Islet precursor cell (in vitro differentiated cells): ENCODE data around the gene PLEK.
"Not testable (repeated sequence)": the region's sequence is repeated elsewhere in the genome, so short reads cannot be mapped to it uniquely, and the experiment has no call there.

ENCODE experiments used
- DNase-seq: peaks from one replicate; pipeline ENCODE4 v3.0.0-alpha.2; 2018

The PLEK gene

DNA sequence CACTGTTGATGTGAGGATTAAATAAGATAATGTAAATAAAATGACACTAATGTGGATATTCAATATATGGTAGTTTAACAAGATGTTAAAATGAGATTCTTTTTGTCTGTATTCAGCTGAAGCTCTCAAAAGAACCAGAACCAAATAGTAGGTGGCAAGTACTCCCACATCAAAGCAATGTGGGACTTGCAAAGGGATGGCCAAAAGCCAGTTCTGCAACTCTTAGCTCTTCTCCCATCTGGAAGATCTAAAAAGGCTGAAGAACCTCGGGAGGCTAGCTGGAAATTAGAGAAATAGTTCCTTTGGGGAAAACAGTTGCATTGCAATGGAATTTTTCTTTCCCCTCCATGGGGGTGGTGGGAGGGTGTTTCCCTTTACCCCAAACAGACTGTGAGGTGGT is 53.3 kb downstream of the PLEK start:
- no peak for DNase-seq

DNA sequence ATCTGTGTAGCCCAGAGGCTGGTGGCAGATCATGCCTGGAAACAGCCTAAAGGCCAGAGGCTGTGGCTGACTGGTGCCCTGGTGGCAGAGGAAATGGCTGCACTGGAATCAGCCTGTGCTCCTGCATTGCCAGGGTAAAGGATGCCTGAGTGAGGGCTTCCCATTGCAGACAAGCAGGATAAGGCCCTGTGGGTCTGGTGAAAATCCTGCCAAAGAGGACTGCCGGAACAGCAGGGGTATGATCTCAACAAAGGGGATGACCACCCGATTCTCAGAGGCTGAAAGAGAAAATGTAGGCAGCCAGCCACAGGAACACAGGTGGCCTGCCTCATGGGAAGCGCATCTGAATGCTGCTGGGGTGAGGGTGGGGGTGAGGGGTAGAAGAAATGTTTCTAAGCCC is 53.8 kb downstream of the PLEK start:
- DNase-seq = peak; percentile 56

DNA sequence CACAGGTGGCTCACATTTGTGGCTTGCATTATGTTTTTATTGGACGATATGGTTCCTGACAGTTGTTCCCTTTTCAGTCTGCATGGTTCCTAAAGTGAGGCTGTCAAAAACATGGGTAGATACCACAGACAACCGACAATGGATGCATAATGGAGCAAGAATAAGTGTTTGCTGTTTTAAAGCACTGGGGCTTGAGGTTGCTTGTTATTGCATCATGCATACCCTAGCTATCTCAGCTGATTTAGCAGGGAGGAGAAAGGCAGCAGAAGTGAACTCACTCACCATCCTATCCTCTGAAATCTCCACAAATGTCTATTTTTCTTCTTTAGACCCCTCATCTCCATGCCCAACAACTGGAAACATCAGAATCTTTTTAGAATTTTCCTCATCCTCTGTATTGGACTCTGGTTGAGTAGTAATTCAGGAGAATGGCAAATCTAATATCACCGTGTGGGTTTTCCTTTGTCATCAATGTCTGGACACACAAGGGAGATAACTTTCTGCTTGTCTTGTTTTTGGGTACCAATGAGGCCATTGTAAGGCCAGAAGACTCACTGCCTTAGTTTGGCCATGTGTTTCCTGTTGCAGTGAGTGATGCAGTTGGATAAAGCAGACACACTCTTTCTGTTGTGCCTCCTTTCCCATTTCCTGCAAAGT is 55.3 kb downstream of the PLEK start:
- DNase-seq = no peak

DNA sequence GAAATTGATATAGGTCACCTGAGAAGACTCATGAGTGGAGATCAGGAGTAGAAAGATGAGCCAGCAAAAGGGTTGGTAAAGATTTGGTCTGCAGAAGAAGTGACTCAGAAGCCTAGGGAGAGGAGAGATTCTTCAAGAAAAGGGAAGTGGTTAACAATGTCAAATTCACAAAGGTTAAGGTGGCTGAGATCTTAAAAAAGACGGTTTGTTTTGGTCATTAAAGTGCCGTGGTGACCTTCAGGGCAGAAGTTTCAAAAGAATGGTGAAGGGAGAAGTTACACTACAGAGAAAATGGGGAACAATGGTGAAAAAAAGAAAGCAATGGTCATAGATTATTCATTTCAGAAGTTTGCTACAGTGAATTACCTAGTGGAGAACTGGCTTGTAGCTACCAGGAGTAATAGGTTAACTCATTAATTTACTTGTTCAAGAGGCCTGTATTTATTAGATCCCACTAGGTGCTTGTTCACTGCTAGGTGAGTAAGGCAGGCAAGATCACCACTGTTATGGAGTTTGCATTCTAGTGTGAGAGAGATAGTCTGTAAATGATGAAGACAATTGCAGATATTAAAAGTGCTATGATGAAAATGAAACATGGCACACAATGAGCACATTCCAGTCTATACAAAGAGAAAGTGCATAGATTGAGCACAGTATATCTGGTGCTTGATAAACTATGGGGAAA is 59.0 kb downstream of the PLEK start:
- no peak for DNase-seq

DNA sequence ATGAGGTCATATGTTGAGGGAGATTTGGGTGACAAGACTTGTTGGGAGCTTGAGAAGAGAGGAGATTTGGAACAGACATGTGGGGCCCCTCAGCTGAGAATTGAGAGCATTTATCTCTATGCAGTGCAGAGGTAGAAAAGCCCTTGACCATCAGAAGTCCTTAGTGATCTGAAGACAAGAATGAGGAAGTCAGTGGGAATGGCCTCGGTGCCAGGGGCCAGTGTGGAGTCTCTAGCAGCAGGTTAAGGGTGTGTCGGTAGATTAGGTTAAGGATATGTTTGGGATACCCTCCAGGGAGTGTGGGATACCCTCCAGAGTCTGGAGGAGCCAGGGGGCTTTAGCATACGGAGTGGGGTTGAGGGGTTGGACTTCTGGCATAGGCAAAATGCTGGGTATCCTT is 60.4 kb downstream of the PLEK start:
- DNase-seq = no peak

DNA sequence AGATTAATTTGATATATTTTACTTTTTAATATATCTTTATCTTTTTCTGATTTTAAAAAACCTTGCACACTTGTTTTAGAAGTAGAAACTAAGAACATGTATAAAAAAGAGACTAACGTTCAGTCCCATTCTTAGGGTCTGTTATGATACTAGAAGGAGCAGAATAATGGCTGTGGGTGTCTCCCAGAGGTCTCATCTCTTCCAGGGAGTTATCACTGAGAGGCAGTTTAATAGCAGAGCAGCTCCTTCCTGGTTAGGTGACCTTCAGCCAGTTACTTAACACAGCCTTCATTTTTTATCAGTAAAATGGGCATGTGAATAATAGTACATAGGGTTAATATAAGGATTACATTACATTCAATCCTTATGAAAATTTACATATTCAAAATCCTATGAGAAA is 61.4 kb downstream of the PLEK start:
- DNase-seq = no peak

DNA sequence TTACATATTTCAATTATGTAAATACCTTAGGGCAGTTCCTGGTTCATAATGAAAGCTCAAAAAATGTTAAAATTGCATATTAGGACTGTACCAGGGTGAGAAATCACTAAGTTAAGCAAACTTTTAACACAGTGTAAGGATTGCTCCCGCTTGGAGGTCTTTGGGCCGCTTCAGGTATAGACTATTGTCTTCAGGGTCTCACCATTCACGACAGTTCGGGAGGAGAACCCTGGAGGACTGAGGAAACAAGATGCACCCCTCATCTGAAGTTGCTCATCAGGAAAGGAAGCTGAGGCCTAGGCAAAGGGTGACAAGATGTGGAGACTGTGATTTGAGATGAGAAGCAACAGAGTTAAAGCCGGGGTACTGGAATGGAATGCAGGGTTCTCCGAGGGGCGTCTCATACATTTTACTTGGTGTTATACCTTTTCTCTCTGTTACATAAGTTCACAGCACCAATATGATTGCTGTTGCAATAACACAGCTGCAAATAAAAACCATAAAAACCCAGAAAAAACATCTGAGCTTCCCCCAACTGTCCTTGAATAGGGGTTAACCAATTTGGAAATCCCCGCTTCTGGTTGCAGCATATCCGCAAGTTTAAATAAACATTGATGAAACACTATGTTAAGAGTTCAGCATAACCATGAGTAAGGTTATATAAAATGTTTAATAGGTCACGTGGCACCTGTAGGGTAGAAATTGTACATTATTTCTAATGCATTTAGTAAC is 61.9 kb downstream of the PLEK start:
- DNase-seq = no peak

DNA sequence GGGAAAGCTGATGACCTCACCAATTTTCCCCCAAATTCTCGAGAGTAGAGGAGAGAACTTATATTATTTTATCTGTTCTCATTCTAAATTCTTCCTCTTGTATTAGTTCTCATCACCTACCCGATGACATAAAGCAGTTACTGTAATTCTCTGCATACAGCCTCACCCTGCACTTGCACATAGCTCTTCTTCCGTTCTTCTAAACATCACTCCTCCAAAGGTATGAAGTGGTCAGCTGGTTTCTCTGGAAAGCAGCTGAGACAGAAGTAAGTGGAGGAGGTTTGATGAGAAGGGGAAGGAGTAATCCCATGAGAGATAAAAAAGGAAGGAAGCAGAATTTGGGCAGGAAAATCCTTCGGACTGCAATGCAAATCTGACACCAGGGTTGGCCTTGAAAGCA is 63.0 kb downstream of the PLEK start:
- no peak for DNase-seq

DNA sequence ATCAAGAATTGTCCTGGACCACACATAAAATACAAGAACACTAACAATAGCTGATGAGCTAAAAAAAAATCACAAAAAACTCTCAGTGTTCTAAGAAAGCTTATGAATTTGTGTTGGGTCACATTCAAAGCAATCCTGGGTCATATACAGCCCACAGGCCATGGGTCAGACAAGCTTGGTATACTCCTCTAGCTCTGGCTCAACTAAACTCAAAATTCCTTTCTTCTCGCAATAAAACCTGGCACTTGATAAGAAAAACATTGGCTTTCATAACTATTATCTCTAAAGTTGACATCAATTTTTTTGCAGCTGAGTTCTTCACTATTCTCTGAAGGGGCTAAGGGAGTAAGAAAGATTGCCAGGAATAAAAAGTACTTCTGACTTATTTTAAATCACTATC is 63.7 kb downstream of the PLEK start:
- no peak for DNase-seq

DNA sequence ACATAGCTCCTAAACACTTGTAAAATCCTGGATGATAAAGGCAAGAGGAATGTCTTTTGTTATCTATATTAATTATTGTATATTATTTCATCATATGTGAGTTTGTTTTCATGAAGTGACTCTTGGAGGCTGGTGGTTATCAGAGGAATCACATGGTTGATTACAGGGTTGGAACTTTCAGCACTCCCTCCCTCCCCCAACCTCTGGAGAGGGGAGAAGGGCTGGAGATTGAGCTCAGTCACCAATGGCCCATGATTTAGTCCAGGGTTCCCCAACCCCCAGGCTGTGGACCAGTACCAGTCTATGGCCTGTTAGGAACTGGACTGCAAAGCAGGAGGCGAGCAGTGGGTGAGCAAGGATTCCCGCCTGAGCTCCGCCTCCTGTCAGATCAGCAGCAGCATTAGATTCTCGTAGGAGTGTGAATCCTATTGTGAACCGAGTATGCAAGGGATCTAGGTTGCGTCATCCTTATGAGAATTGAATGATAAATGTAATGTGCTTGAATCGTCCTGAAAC is 64.3 kb downstream of the PLEK start:
- DNase-seq = no peak

DNA sequence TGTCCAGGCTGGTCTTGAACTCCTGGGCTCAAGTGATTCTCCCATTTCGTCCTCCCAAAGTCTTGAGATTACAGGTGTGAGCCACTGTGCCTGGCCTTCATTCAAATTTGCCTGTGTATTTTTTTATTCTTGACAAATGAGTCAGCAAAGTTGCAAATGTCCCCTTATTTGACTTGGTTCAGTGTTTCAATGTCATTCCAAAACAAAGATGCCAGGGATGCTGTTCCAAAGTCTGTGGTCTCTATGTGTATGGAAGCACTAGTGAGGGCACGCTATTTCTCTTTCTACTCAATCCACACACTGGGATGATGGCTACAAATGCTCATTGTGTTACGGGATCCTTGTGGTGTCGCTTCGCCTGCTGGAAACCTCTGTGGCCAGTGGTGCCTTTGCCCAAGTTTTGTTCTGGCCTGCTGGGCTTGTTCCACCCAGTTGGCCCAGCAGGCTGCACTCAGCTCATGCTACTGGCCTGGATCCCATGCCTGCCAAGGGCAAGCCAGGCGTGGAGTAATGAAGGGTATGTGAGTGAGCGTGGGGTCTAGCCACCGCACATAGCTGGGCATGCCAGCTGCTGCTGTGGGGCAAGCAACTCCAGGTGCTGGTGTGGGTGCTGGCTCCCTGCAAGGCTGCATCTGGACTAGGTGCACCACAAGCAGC is 66.4 kb downstream of the PLEK start:
- no peak for DNase-seq

DNA sequence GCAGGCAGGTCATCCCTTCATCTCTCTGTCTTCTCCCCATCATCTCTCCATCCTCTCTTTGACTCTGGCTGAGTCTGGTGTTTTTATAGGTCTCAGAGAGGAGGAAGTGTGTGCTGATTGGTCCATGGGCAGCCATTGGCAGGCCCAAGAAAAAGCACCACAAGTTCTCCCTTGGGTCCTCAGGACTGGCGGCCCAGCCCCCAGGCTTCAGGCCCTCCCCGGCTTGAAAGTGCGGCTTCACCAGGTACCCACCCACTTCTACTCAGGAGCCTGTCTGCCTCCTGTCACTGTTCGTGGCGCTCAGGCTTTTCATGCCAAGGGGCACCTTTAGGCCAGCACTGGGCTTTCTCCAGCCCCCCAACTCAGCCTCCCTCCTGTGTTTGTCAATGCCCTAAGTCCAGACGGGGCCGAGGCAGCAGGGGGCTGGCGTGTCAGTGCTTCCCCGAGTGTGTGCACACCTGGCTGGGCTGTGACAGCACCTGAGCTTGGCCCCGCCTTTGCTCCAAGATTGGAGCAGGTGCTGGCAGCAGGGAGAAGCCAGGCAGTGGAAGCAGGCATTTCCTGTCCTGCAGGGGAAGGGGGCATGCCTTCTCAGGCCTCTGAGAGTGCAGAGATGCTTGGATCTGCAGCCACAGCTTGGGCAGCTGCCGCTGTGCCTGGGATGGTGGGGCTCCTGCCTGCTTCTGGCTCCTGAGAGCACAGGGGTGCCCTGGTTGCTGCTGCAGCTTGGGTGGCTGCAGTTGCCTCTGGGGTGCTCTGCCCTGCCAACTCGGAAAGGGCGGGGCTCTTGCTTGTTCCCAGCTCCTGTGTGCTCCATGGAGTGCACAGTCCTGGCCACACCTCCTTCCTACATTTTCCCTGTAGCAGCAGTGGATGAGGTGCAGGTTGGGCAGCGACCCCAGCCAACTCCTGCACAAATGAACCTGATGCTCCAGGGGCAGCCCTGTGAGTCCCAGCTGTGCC is 67.9 kb downstream of the PLEK start:
- DNase-seq = no peak

DNA sequence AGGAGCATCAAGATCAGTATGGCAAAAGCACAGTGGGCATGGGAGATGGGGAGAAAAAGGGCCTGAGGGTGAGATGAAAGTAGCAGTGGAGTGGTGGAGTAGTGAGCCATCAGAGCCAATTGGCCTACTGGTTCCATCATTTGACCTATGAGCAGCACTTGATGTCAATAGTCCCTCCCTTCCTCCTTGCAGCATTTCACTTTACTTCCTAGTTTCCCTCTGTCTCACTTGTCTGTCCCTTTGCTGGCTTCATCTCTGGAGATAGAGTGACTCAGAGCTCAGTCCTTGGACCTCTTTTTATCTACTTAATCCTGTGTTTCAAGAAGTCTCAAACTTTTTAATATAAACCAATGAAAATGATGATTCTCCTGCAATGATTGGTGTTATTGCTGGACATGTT is 69.9 kb downstream of the PLEK start:
- DNase-seq = no peak

DNA sequence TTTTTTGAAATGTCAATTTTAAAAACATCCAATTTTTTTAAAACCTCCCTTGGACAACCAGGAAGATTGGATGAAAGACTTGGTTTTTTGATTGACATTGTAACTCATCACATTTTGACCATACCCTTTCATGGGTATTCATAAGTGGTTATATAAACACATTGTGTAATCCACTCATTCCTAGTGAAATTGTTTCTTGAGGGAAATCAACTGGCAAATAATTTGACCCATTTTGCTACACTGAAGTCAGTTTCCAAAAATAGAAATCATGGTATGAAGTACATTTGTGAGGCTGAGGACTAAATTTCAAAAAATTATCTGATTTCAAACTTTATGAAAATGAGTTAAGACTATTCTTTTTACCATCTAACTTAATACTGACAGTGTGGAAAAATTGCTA is 70.5 kb downstream of the PLEK start:
- DNase-seq = no peak

DNA sequence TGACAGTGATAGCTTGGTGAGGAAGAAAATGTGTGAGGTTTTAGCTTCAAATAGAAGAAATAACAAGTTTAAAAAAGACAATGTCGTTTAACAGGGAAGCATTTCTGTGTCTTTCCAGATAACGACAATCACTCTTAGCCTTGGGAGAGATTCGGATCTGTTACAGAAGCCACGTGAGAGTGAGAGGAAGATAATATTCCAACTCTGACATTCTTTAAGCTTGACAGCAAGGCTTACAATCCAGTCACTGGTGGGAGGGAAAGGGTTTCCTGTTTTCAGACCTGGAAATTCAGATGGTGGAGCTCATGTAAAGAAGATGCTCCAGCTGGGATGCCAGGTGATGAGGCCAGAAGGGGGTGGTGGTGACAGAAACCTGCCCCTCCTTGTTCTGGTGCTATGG is 71.2 kb downstream of the PLEK start:
- no peak for DNase-seq

DNA sequence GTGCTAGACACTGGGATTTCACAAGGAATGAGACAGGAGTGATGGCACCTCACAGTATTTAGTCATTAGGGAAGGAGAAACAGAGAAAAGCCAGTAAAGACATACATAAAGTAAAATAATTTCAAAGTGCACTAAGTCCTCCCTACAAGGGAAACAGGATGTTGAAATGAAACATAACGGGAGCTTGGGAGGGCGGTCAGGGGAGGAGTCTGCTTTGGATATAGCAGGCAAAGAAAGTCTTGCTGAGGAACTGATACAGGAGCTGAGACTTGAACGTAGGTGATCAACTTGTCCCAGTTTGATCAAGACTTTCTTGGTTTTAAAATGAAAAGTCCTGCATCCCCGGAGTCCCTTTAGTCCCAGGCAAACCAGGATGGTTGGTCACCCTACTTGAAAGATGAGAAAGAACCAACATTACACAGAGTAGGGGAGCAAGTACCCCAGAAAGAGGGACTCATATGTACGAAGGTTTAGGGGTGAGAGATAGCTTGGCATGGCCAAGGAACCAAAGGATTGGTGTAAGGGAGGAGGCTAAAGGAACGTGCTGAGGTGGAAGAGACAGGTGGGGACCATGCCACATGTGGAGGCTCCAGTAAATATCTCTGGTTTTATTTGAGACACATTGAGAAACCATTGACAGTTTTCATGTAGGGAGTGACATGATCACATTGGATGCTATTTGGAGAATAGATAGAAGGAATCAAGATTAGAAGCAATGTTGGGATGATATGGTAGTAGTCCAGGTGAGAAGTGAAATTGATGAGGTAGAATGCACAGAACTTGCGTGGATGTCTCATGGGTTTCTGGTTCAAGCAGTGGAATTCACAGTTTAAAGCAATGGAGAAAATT is 73.6 kb downstream of the PLEK start:
- no peak for DNase-seq

DNA sequence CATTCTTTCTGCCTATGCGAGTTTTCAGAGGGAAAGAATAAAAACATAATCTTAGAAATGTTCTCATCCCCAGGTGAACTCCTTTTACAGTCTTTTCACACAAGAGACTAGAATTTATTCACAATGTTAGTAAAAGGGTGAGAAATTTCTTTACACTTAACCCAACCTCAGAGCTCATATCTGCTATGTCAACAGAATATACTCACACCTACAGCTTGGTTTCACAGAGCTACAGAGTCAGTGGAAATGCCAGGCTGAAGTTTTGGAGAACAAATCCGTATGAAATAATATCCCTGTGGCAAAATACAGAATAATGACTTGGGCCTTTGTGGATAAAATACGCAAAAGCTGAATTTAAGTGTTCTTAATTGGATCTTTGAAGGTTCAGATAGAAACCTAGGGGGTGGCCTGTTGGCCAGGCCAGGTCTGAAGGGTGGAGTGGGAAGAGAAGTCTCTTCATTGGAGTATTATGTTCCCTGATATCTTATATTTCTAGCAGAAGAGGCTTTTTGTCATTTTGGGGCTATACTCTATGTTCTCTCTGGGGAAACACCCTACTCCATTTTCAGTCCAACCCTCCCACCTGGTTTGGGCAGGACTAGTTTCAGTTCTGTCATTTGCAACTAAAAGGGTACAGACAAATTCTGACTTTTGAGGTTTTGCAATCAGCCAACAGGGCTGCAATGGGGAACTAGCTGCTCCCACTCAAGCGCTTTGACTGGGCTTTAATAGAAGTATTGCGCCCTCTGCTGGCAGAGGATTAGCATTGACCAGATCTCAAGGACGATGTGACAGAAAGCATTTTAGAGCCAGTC is 76.3 kb downstream of the PLEK start:
- DNase-seq = peak; percentile 87

DNA sequence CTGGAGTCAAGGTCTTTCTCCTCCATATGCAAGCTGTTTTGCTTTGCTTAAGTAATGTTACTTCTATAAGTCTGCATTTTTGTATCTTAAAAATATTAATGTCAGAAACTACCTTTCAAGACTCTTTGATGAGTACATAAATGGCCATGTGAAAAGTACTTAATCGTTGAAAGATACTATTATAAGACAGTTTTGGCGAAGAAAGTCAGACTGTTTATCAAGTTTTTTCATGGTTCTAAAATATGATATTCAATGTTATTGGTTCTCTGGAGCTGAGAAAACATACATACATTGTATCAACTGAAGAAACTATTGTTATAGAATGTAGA is 76.9 kb downstream of the PLEK start:
- no peak for DNase-seq

DNA sequence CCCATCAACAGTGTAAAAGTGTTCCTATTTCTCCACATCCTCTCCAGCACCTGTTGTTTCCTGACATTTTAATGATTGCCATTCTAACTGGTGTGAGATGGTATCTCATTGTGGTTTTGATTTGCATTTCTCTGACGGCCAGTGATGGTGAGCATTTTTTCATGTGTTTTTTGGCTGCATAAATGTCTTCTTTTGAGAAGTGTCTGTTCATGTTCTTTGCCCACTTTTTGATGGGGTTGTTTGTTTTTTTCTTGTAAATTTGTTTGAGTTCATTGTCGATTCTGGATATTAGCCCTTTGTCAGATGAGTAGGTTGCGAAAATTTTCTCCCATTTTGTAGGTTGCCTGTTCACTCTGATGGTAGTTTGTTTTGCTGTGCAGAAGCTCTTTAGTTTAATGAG is 81.3 kb downstream of the PLEK start:
- not testable (repeated sequence) for DNase-seq
